Measurements from ENCODE around the gene PIKFYVE.

GRCh38 chr2:208266553-208266893 is 468 bp downstream of the PIKFYVE start:
- TF ChIP-seq CTCF (IDR thresholded peaks at IDR 0.05), result peak in 1 of 12 donors; percentile 1
- TF ChIP-seq POLR2A (IDR thresholded peaks at IDR 0.05), result no peak

Data from heart left ventricle (tissue), 13 donors.